Colonic mucosa (tissue), 4 donors: Measurements from ENCODE around the gene FAM72B. TPM values are rescaled to one million over a fixed set of nuclear protein-coding genes. Genes with fewer than 3 reads are reported as not detected.
"Not testable (repeated sequence)": the region's sequence is repeated elsewhere in the genome, so short reads cannot be mapped to it uniquely, and the experiment has no call there.

Experiments
- DNase-seq: peaks from one replicate; pipeline ENCODE4 v3.0.0-alpha.2; 2020
- H3K27ac ChIP-seq: fragments of 200-600 bp; one replicate; pipeline ENCODE4 v1.8.0; 2021
- H3K27me3 ChIP-seq: fragments of 200-600 bp; one replicate; pipeline ENCODE4 v1.8.0; 2021
- H3K36me3 ChIP-seq: fragments of 200-600 bp; one replicate; pipeline ENCODE4 v1.8.0; 2021
- H3K4me1 ChIP-seq: fragments of 200-600 bp; one replicate; pipeline ENCODE4 v1.8.0; 2021; ENCODE audit warnings: mild to moderate bottlenecking
- H3K4me3 ChIP-seq: fragments of 200-600 bp; one replicate; pipeline ENCODE4 v1.8.0; 2021
- H3K9ac ChIP-seq, 2 donors: one replicate each; pipeline ENCODE4 v1.7.0; 2013; ENCODE audit warnings: control low read depth in 2 of 2, low read depth in 2 of 2, low read length in 2 of 2
- H3K9me3 ChIP-seq: fragments of 200-600 bp; one replicate; pipeline ENCODE4 v1.8.0; 2021
- intact Hi-C: fragments of 100-400 bp; cut with DNase I; formaldehyde crosslinking; loops from one replicate; pipeline ENCODE4 v1.14.1; 2022
- total RNA-seq, 2 donors: library from RNA; stranded (reverse); fragmentation: NEBNext Ultra II Directional in 1 of 2; extraction: Animal tissue kit (Norgen Biotek cat#: 25700) in 1 of 2; gene quantifications; one replicate each; pipeline ENCODE4 v1.2.1, GENCODE V29; 2021
- donor health status: healthy.
- donor health status: DM: no; HTN: no; CAD: no.
- donor health status: DM: no; HTN: no; CAD: no.

The FAM72B gene
- total RNA-seq, 2 donors from 2014 or later, result 0.56 to 6.5 TPM

GRCh38 chr1:121155671-121156358, 28.3 kb downstream of the FAM72B start:
- H3K9me3 ChIP-seq, H3K9ac ChIP-seq, H3K4me1 ChIP-seq, intact Hi-C loops, DNase-seq, H3K4me3 ChIP-seq, H3K36me3 ChIP-seq, H3K27ac ChIP-seq, H3K27me3 ChIP-seq: not testable (repeated sequence)

DNA sequence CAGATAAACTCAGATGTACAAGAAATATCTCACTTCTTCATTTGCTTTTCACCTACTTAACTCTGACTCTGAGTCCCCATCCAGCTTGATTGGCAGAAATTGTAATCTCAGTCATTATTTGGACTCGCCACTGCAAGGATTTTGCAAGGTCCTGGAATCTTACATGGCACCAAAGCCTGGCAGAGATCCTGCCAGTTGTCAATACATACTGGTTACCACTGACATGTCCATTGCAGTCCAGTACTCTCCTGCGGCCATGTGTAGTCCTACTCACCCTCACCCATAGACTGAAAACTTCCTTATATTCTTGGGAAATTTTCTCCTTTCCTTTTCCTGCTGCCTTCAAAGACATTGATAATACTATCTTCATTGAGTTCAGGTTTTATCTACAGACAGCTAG, 29.3 kb downstream of the FAM72B start:
- intact Hi-C loops, DNase-seq, H3K27me3 ChIP-seq, H3K9me3 ChIP-seq, H3K4me1 ChIP-seq, H3K36me3 ChIP-seq, H3K9ac ChIP-seq, H3K27ac ChIP-seq, H3K4me3 ChIP-seq: not testable (repeated sequence)

DNA sequence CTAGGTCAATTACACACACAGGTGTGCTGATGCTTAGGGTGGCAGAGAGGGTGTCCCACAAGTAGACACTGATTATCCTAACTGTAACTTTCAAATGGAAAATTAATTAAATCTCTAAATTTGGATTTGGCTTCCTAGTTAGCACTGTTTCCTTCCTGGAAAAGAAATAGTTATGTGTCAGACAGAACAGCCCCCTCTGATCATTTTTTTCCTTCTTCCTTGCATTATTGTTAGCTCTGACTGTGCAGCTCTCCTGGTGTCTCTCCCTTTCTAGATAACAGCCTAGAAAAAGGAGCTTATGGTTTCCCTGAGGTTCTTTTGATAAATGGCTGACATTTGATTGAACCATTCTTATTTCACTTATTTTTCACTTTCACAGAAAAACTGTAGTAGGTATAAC, 31.4 kb downstream of the FAM72B start:
- H3K9ac ChIP-seq, DNase-seq, H3K4me3 ChIP-seq, intact Hi-C loops, H3K27me3 ChIP-seq, H3K36me3 ChIP-seq, H3K9me3 ChIP-seq, H3K4me1 ChIP-seq, H3K27ac ChIP-seq: not testable (repeated sequence)

- intact Hi-C loops, H3K9ac ChIP-seq, H3K9me3 ChIP-seq, H3K36me3 ChIP-seq, DNase-seq, H3K4me3 ChIP-seq, H3K4me1 ChIP-seq, H3K27ac ChIP-seq, H3K27me3 ChIP-seq: not testable (repeated sequence)
Measured at GRCh38 chr1:121151294-121151693, 32.8 kb downstream of the FAM72B start.

- H3K9me3 ChIP-seq, H3K36me3 ChIP-seq, H3K27ac ChIP-seq, H3K9ac ChIP-seq, H3K4me3 ChIP-seq, DNase-seq, intact Hi-C loops, H3K27me3 ChIP-seq, H3K4me1 ChIP-seq: not testable (repeated sequence)
Measured at GRCh38 chr1:121148489-121149190, 35.5 kb downstream of the FAM72B start.

DNA sequence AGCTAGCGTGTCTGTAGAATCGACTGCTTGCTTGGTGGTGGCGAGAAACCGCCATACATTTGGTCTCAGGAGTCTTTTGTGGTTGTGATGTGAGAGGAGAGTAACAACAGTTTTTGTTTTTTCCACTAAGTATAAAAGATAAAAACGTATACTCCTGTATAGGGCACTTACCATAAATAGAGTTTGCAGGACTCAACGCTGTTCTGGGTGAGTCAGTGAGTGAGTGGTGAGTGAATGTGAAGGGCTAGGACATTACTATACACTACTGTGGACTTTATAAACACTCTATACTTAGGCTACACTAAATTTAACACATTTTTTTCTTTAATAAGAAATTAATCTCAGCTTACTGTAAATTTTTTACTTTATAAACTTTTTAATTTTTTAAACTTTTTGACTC, 43.7 kb downstream of the FAM72B start:
- DNase-seq, H3K36me3 ChIP-seq, H3K4me1 ChIP-seq, H3K9me3 ChIP-seq, intact Hi-C loops, H3K9ac ChIP-seq, H3K27me3 ChIP-seq, H3K4me3 ChIP-seq, H3K27ac ChIP-seq: not testable (repeated sequence)

GRCh38 chr1:121131494-121131893, 52.6 kb downstream of the FAM72B start:
- H3K9me3 ChIP-seq, H3K27ac ChIP-seq, H3K4me3 ChIP-seq, H3K9ac ChIP-seq, DNase-seq, H3K36me3 ChIP-seq, H3K4me1 ChIP-seq, H3K27me3 ChIP-seq, intact Hi-C loops: not testable (repeated sequence)

GRCh38 chr1:121118480-121118824, 65.7 kb downstream of the FAM72B start:
- peak overlapping the region; percentile 24 for H3K4me3 ChIP-seq
- H3K4me1 ChIP-seq, H3K9me3 ChIP-seq, intact Hi-C loops, H3K27me3 ChIP-seq, DNase-seq, H3K36me3 ChIP-seq, H3K9ac ChIP-seq: not testable (repeated sequence)
- H3K27ac ChIP-seq, result peak overlapping the region; percentile 22

Other genes with a start within 250 kb of the FAM72B start
- 10 to 100 TPM in 1 of 2 donors, 1 to 10 TPM in 1; 8.4 to 10.2 TPM for gene SRGAP2C, start 635 bp upstream of the FAM72B start, total RNA-seq